Adrenal gland (tissue), 12 donors: ENCODE data around the gene USP10. TPM values are rescaled to one million over a fixed set of nuclear protein-coding genes. Genes with fewer than 3 reads are reported as not detected.

Experiments
- DNase-seq, 7 donors: peaks; one replicate each; pipeline ENCODE4 v3.0.0-alpha.2; 2019 to 2020
- H3K27ac ChIP-seq, 5 donors: fragments of 200-600 bp; sonication (generic) in 4 of 5; 1 replicate in 3 of 5; 2 replicates in 2 of 5; pipeline versions ENCODE4 v1.5.1 to v1.8.0; 2016 to 2020; ENCODE audit warnings: mild to moderate bottlenecking in 1 of 5
- H3K27me3 ChIP-seq: fragments of 200-600 bp; 2 replicates; pipeline ENCODE4 v1.8.0; 2021
- H3K36me3 ChIP-seq, 2 donors: fragments of 200-600 bp; replicated peaks in 1 of 2; 1 replicate in 1 of 2; 2 replicates in 1 of 2; pipeline versions ENCODE4 v1.5.1 to v1.8.0; 2018 to 2022
- H3K4me1 ChIP-seq, 2 donors: fragments of 200-600 bp; replicated peaks in 1 of 2; 1 replicate in 1 of 2; 2 replicates in 1 of 2; pipeline versions ENCODE4 v1.5.1 to v1.8.0; 2018 to 2021
- H3K4me3 ChIP-seq, 4 donors: fragments of 200-600 bp; sonication (generic) in 3 of 4; one replicate each; pipeline ENCODE4 v1.5.1; 2016 to 2018
- H3K9me3 ChIP-seq, 3 donors: fragments of 200-600 bp; sonication (generic) in 1 of 3; replicated peaks in 1 of 3; 1 replicate in 2 of 3; 2 replicates in 1 of 3; pipeline versions ENCODE4 v1.5.1 to v1.8.0; 2016 to 2021
- CTCF ChIP-seq, 6 experiments: fragments of 450-650 bp in 4 of 6; fragments of 200-600 bp in 2 of 6; sonication (generic) in 1 of 6; IDR thresholded peaks; 1 replicate in 5 of 6; 2 replicates in 1 of 6; pipeline versions ENCODE4 v1.5.1 to v1.8.0; 2016 to 2021; ENCODE audit warnings: antibody characterized with exemption in 6 of 6, mild to moderate bottlenecking in 2 of 6, moderate library complexity in 1 of 6
- POLR2A ChIP-seq, 2 donors: fragments of 450-650 bp; IDR thresholded peaks; one replicate each; pipeline ENCODE4 v1.6.1; 2017; ENCODE audit warnings: antibody characterized with exemption in 2 of 2, mild to moderate bottlenecking in 2 of 2, moderate library complexity in 1 of 2
- WGBS, 4 donors: extraction: QIAGEN DNeasy Blood & Tissue Kit in 2 of 4; methylation state at CpG; one replicate each; pipeline versions ENCODE4 v1.1.5 to v1.1.7; 2013 to 2017; 5-methylcytosine and 5-hydroxymethylcytosine counted together
- intact Hi-C, 2 donors: fragments of 100-400 bp; cut with DNase I; formaldehyde crosslinking; loops; one replicate each; pipeline versions ENCODE4 v1.14.1 to v1.15.0; 2022 to 2023
- polyA plus RNA-seq, 3 donors: library from polyadenylated mRNA; stranded (reverse); fragments of 200-250 nt in 2 of 3; fragments of 350-450 nt in 1 of 3; fragmentation: Illumina TruSeq in 1 of 3; extraction: RNeasy Lipid Tissue Mini Kit (QIAGEN cat#74804) in 1 of 3; gene quantifications; one replicate each; pipeline ENCODE4 v1.2.3, GENCODE V29; 2013 to 2014
- total RNA-seq, 9 donors: library from RNA; depleted of rRNA in 4 of 9; stranded (reverse); fragments of >200 nt in 4 of 9; fragments of 120-200 nt in 1 of 9; fragmentation: NEBNext Ultra II Directional in 1 of 9; extraction: Animal tissue kit (Norgen Biotek cat#: 25700) in 1 of 9; gene quantifications; one replicate each; pipeline versions ENCODE4 v1.1.0 to v1.2.4, GENCODE V29; 2013 to 2023
- donor health status: healthy with polysubstance abuse.
- donor health status: Bipolar disorder and iron deficiency.
- donor health status: DM: yes; HTN: yes; CAD: no.
- donor health status: DM: no; HTN: no; CAD: no.
- donor health status: DM: no; HTN: no; CAD: no.
- donor health status: DM: yes; HTN: yes; CAD: no.

USP10 gene
- total and polyA plus RNA-seq, 12 donors, result 16.2 to 154 (median 60.4) TPM

- Histone ChIP-seq H3K27ac (peak within 1 kb of the TSS in 3 of 5 donors; percentile 21 to 89 (median 74)), H3K4me3 (peak within 1 kb of the TSS in 2 of 4 donors; percentile 1 to 56), H3K27me3 (peaks cover 10% of the 10 kb centered on the region), H3K4me1 (peaks cover 0 to 16% of the 10 kb centered on the region in 2 donors), H3K36me3 (no peaks in the 10 kb centered on the region), H3K9me3 (no peaks in the 10 kb centered on the region)
- 2 to 15% (median 4%) methylated on average over 15 to 53 of the region's 53 CpGs for WGBS, 4 donors
- intact Hi-C loops, result no loop called here
- peak; percentile 75 to 84 for TF ChIP-seq POLR2A (IDR thresholded peaks at IDR 0.05)
- TF ChIP-seq CTCF (IDR thresholded peaks at IDR 0.05), result no peak
- DNase-seq, result peak; percentile 90 to 96 (median 93)
Measured at GRCh38 chr16:84819644-84820304, 120.0 kb downstream of the USP10 start, which contains the start of gene CRISPLD2. Gene CRISPLD2 (plus strand): TSS chr16:84819985. CDS start chr16:84838496, 18,511 bp downstream.

GRCh38 chr16:84820305-84820684 is 120.5 kb downstream of the USP10 start:
- WGBS, 4 donors, result 37 to 63% (median 57%) methylated on average over 2 to 8 of the region's 8 CpGs
- intact Hi-C loops, result no loop called here
- TF ChIP-seq CTCF (IDR thresholded peaks at IDR 0.05), result no peak
- no peak for TF ChIP-seq POLR2A (IDR thresholded peaks at IDR 0.05)
- no peak for DNase-seq
- Histone ChIP-seq H3K36me3 (no peaks in the 10 kb centered on the region), H3K4me3 (peak overlapping the region in 2 of 4 donors; percentile 1 to 56), H3K27ac (peak overlapping the region in 3 of 5 donors; percentile 21 to 89 (median 74)), H3K9me3 (no peaks in the 10 kb centered on the region), H3K27me3 (peaks cover 10% of the 10 kb centered on the region), H3K4me1 (peaks cover 0 to 16% of the 10 kb centered on the region in 2 donors)

GRCh38 chr16:84820771-84821170 is 121.0 kb downstream of the USP10 start:
- H3K9me3 ChIP-seq, result no peaks in the 10 kb centered on the region
- TF ChIP-seq CTCF (IDR thresholded peaks at IDR 0.05), result no peak
- H3K4me3 ChIP-seq, result peak overlapping the region in 2 of 4 donors; percentile 1 to 56
- no peak for DNase-seq
- peaks cover 0 to 16% of the 10 kb centered on the region in 2 donors for H3K4me1 ChIP-seq
- WGBS, 4 donors, result 60 to 71% (median 66%) methylated on average over 3 to 12 of the region's 12 CpGs; no CpG with 5 or more reads in 1 of the 4 donors
- H3K36me3 ChIP-seq, result no peaks in the 10 kb centered on the region
- H3K27me3 ChIP-seq, result peaks cover 10% of the 10 kb centered on the region
- intact Hi-C loops, result no loop called here
- peak overlapping the region in 3 of 5 donors; percentile 21 to 89 (median 74) for H3K27ac ChIP-seq

GRCh38 chr16:84821179-84821578 is 121.4 kb downstream of the USP10 start:
- Histone ChIP-seq H3K4me1 (peaks cover 0 to 16% of the 10 kb centered on the region in 2 donors), H3K4me3 (peak overlapping the region in 1 of 4 donors; percentile 56), H3K27me3 (peaks cover 10% of the 10 kb centered on the region), H3K36me3 (no peaks in the 10 kb centered on the region), H3K27ac (peak overlapping the region in 3 of 5 donors; percentile 21 to 89 (median 74)), H3K9me3 (no peaks in the 10 kb centered on the region)
- peak in 1 of 2 donors; percentile 11 for TF ChIP-seq POLR2A (IDR thresholded peaks at IDR 0.05)
- no peak for TF ChIP-seq CTCF (IDR thresholded peaks at IDR 0.05)
- 85 to 95% (median 86%) methylated on average over 6 to 9 of the region's 9 CpGs; no CpG with 5 or more reads in 1 of the 4 donors for WGBS, 4 donors
- DNase-seq, result no peak
- intact Hi-C loops, result no loop called here
